ENCODE results near the gene SAG.
A peak's percentile ranks its signal among the peaks of the same experiment; 100 is the strongest.

Gene SAG

GRCh38 chr2:233307565-233307964, at the start of gene SAG:
SAG (plus strand) TSS chr2:233307816; CDS start chr2:233309190, 1,374 bp downstream.
- DNase-seq, result no peak

- DNase-seq, result no peak
Observed at GRCh38 chr2:233258211-233258610, 49.4 kb upstream of the SAG start.

DNA sequence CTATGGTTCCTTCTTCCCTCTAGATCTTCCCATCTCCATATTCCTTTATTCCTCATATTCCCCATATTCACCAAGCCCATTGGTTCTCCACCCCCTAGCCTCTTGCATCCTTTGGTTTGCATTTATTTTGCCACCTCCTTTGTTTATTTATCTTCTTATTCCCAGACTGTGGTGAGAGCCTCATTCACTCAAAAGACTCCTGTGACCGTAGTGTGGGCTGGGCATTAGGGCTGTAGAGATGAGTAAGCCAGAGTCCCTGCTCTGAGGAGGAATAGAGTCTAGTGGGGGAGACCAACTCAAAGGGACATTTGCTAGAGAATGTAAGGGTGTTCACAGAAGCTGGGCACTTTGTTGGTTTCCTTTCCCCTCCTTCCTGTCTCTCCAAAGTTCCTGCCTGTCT, 47.9 kb upstream of the SAG start:
- DNase-seq, result no peak

DNA sequence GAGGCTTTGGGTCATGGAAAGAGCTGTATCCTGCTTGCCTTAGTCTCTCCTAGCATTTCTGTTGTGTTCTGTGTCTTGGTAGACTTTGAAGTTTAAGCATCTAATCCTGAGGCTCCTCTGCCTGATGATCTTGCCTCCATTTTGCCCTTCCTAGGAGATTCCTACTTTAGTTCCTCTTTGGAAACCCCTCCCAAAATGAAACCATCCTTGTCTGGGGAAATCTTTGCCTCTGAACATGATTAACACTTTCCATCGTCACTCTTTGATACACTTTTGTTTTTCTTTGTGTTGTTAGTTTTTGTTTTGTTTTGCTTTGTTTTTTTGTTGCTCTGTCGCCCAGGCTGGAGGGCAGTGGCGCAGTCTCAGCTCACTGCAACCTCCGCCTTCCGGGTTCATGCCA, 47.0 kb upstream of the SAG start:
- DNase-seq, result no peak

DNA sequence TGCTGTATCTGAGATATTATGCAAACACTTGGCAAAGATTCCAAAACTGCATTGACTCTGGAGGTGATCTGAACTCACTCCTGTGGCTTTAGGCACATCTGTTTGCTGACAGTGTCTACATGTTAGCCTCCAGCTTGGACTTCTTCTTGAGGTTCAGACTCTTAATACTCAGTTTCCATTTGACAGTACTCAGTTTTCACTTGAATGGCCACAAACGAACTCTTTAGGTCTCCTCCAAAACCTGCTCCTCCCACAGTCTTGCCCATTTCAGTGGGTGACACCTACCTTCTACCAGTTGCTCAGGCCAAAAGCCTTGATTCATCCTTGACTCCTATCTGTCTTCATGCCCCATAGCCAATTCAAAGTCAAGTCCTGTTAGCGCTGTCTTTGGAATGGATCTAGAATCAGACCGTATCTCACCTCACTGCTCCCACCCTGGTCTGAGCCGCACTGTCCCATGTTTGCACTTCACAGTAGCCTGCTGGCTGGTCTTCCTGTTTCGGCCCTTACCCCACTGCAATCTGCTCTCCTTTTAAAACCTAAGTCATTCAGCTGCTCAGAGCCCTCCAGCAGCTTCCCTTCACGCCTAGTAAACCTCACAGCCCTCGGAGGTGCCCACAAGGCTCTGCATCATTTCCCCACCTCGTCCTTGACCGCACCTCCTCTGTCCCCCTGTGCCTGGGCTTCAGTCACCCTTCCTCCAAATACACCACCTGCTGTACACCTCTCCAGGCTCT, 45.6 kb upstream of the SAG start:
- no peak for DNase-seq

DNA sequence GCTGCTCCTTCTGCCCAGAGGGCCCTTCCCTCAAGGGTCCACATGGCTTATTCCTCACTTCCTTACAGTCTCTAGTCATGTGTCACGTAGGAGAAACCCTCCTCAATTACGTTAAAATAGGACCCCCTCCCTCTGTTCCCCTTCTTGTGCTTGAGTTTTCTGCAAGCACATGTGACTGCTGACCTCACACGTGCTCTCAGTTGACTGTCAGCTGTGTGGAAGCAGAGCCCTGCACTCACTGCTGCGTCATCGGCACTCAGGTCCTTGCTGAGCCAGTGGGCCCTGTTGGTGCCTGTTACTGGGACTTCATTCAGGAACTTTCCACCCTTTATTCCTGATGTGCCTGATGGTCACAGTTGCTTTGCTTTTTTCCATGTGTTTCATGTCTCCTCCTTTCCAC, 45.1 kb upstream of the SAG start:
- DNase-seq, result no peak

DNA sequence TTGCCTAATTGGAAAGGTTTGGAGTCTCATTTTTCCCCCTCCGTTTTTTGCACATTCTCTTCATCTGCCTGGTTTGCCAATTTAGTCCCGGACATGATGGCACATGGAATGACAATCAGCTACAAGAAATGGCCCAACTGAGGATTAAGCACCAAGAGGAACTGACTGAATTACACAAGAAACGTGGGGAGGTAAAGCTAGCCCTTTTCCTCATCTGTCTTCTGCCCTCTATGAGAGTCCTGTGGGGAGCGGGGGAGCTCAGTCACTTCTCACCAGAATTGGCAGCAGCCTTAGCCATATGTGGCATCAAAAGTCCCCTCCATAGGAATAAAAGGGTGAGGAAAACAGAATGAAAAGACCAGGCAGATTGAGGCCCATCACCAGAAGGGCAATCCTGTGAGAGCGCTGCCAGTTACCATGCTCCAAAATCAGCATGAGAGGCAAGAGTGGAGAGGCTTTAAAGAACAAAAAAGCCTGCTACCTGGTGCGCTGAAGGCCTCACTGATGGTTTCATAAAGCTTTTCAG, 44.5 kb upstream of the SAG start:
- no peak for DNase-seq

DNA sequence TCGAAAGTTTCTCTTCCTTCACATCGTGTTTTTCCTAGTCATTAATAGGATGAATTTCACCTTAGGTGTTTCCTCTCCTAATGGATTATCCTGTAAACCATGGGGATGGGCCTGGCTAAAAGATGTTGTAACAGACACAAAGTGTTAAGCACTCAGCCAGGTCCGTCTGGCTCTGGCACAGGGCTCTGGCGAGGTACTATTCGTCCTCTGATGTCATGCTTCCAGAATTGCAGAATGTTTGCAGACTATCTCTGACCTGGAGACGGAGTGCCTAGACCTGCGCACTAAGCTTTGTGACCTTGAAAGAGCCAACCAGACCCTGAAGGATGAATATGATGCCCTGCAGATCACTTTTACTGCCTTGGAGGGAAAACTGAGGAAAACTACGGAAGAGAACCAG, 42.9 kb upstream of the SAG start:
- DNase-seq, result no peak

DNA sequence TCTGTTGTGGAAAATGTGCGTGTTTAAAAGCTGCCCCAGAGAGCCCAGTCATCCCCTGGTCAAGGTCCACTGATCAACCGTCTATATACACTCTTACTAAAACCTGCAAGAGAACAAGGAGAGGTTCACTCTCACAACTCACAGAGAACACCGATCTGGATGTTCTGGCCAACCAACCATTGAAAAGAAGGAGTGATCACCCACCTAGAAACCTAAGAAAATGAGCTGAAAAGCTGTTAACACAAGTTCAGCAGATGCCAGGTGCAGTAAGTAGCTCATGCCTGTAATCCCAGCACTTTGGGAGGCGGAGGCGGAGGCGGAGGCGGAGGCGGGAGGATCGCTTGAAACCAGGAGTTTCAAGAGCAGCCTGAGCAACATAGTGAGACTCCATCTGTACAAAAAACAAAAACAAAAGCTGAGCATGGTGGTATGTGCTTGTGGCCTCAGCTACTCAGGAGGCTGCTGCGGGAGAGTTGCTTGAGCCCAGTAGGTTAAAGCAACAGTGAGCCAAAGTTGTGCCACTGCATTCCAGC, 41.7 kb upstream of the SAG start:
- DNase-seq, result no peak

GRCh38 chr2:233266481-233266880, 41.1 kb upstream of the SAG start:
- no peak for DNase-seq

DNA sequence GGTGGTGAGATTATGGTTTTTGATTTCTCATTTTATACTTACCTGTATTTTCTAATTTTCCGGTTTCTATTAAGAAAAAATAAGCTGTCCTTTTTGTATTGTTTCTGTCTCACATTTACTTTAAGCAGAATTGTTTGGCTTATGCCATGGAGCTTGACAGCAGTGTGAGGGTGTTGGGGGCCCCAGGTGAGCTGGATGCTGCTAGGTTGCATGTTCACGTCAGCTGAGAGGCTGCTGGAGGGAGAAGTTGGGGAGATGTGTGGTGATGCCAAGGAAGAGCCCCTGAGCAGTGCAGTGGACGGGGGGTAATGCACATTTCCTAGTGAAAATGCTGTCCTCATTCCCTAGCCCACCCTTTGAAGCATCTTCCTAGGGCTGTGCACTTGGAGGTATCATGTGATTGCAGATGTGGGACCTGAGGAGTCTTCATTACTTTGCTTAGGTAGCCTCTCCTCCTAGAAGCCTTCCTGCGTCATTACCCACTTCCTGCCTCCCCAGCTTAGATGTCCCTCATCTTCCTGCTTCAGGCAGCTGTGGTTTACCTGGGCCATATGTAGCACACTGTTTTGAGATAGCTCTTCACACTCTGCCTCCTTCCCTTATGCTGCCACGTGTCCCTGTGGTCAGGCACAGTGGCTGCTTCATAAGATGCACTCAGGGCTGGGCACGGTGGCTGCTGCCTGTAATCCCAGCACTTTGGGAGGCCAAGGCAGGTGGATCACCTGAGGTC, 39.9 kb upstream of the SAG start:
- DNase-seq, result no peak

- no peak for DNase-seq
Observed at GRCh38 chr2:233270366-233270765, 37.2 kb upstream of the SAG start.

DNA sequence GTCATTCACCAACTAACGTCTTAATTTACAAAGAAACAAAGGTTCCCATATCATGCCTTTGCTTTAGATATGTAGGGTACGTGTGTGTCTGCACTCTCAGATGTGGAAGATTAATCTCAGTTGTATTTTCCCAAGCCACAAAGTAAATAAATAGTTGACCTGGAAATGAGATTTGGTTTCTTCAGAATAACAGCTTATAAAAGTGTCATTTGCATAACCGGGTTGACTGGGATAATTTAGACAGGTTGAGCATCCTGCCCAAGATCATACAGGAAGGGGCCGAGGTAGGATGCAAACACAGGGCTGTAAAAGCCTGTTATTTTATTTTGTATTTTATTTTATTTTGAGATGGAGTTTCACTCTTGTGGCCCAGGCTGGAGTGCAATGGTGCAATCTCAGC, 36.7 kb upstream of the SAG start:
- DNase-seq, result no peak

DNA sequence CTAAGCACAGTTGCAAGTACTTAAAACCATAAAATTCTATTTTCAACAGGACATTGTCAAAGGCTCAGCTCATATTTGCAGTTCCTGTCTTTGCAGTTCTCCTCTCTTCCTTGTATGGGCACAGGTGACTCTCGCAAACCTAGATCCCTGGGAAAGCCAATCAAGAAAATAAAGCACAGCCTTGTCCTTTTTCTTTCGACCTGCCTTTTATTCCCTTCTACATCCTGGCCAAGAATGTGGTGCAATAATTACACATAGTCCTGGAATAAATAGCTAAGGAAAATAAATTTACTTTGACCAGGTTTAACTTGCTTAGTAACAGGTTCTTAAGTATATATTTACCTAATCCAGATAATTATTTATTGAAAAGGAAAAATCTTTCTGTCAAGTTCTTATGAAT, 35.9 kb upstream of the SAG start:
- DNase-seq, result no peak

GRCh38 chr2:233273120-233273519, 34.5 kb upstream of the SAG start:
- DNase-seq, result no peak

DNA sequence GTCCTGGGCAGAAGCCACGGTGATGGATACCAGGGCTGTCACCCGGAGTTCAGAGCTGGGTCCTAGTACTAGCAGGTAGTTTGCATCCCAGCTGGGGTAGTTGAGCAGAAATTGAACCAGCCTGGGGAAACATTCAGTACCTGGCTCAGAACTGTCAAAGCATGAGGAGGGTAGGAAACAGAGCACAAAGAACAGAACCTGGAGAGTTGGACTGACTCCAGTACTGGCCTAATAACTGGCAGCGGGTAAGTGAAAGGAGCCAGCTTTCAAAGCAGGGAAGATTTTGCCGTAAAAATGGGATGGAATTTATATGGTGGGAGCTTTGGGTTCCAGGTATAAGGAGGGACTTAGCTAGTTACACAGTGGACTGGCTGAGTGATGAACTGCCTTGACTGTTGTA, 32.4 kb upstream of the SAG start:
- no peak for DNase-seq

DNA sequence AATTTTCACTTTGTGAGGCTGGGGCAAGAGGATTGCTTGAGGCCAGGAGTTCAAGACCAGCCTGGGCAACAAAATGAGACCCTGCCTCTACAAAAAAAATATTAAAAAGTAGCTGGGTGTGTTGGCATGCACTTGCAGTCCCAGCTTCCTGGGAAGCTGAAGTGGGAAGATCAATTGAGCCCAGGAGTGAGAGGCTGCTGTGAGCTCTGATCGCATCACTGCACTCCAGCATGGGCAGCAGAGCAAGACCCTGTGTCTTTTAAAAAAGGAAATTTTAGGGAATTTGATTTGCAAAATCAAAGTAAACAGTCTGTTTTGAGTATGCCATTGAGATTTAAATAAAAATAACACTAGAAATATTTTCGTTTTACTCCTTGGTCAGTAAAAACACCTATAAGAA, 28.7 kb upstream of the SAG start:
- no peak for DNase-seq

DNA sequence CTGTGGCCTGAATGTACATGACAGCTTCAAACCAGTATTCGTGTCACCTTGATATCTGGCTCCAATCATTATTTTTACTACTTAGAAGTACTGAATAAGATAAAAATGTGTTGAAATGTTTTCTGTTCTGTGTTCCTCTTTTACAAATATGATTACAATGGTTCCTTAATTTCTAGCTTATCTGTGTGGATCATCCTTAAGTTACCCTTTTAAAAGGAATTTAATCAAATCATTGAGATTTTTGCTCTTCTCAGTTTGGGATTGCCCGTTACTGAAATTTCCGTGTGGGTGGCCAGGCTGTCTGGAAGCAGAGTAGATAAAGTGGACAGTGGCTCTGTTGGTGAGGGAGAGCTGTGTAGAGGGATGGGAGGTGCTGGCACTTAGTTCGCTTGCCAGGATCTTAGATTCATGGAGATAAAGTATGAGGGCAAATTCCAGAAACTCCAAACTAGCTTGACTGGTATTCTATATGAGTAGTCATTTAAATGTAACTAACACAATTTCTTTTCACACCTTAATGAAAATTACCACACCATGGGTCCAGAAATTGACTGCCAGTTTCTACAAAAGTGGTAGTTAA, 27.4 kb upstream of the SAG start:
- DNase-seq, result no peak

DNA sequence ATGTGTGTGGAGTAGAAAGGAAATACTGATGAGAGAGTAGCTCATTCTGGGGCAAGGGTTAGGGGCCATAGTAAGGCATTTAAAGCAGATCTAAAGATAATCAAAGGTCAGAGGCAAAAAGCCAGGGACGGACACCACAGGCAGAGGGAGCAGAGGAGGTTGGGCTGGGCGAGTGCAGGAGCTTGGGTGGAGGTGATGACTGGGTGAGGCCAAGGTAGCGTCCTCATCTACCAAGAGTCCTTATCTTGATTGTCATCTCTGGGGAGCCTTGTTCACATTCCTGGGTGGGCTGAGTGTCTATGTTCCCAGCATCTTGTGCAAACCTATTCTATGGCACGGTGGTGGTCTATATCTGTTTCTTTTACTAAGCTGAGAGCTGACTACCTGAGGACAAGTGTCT, 26.1 kb upstream of the SAG start:
- DNase-seq, result no peak

DNA sequence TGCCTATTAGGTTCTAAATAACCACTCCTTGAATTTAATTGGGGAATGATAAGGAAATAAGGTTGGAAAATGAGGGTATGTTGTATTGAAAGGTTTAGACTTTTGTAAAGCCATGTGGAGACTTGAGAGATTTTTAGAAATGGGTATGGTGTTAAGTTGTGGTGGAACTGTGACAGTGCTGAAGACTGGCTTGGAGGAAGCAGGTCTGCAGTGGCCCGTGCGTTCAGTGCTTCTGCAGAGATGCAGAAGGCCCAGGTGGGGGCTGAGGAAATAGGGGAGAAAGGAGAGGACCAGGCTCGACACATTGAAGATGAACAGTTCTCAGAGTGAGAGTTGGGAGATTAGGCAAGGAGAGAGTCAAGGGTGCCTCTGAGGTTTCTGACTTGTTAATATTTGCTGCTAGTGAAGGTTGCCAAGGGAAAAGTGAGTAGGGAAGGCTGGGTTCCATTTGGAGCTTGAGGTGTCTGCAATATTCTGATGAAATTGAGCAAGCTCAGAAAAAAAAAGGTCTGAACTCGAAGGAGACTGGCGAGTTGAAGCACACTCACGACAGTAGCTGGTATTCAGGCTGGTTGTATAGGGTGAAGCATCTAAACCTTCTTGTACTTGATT, 25.5 kb upstream of the SAG start:
- DNase-seq, result no peak

DNA sequence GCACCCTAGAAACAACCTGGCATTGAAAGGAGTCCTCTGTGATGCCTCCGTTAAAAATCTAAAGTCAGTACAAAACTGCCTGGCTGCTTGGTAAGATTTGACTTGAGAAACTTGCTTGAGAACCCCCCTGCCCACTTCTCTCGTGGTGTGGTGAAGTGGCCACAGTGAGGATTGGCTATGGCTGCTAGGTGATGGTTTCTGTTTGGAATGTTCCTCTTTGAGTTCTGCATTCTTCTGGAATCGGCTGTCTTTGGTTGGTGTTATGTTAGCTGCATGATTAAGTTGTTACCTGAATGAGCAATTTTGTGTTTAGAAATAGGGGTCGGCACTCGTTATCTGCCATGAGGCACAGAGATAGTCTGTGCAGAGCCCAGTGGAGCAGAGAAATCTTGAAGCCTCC, 21.7 kb upstream of the SAG start:
- no peak for DNase-seq

DNA sequence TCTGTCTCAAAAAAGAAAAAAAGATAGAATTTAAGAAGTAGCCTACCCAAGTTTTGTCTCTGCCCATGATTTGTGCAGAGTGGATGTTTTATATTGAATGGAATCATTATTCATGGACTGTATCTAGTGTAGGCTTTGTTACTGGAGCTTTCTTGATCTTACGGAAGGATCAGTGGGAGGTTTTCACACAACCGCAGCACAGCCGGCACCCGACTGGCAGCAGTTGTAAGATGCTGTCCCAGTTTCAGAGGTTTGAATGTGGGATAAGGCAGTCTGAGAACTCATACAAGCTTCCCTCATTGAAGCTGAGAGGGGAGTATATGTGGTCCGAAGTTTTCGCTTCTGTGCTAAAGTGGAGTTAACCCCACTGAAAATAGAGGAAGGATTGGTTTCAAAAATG, 19.7 kb upstream of the SAG start:
- DNase-seq, result no peak

GRCh38 chr2:233288663-233289062, 19.0 kb upstream of the SAG start:
- DNase-seq, result no peak

DNA sequence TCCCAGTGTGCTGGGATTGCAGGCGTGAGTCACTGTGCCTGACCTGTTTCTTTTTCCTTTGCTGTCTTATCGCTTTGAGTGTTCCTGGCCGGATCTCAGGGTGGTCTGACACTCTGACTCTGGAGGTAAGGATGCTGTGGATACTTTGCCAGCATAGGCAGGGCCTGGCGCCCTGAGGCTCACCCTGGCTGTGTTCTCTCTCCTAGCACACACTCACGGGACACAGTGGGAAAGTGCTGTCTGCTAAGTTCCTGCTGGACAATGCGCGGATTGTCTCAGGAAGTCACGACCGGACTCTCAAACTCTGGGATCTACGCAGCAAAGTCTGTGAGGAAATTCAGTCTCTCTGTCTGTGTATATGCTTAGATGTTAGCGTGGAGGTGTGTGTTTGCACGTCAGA, 18.0 kb upstream of the SAG start:
- peak; percentile 90 for DNase-seq
